OCI-LY1 (cell line): ENCODE measurements around the gene LIPG.

Experiments
- CTCF ChIP-seq: fragments of 200-600 bp; sonication (generic), shearing (Covaris generic); IDR thresholded peaks from 2 replicates; pipeline ENCODE4 v1.5.1; 2017; ENCODE audit warnings: mild to moderate bottlenecking, antibody characterized with exemption, low read length, moderate library complexity, mixed read lengths
- EZH2 ChIP-seq: fragments of 200-600 bp; sonication (generic), shearing (Covaris generic); IDR thresholded peaks from 2 replicates; pipeline ENCODE4 v1.8.0; 2017; ENCODE audit warnings: borderline replicate concordance, mixed run types, mild to moderate bottlenecking, antibody characterized with exemption, low read length, moderate library complexity, mixed read lengths

DNA sequence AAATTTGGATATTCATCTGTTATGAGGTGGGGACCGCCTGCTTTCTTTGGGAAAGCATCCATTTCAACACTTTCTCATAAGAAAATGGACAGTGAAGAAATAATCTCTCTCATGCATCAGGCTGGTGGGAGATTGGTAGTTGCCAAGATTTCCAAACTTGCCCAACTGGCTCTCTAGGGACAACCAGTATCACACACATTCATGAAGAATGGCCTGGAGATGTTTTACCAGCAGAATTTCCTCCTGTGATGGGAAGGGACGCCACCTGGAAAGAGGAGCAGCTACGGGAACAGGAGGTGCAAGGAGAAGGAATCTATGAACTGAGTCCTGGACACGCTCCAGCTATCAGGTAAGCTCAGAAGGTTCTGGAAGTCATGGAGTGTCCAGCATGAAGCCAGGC lies 39.4 kb downstream of the LIPG start:
- TF ChIP-seq CTCF (no peak), EZH2 (no peak)
